ENCODE data around the gene COL6A1.

- TF ChIP-seq CTCF (IDR thresholded peaks at IDR 0.05; ENCODE audit: low read length) (no peak), EZH2 (IDR thresholded peaks at IDR 0.05; ENCODE audit: borderline replicate concordance, low read length) (no peak)
These were observed 1.4 kb downstream of the COL6A1 start for GRCh38 chr21:45982758-45983648.
